GM21529 (cell line): ENCODE data around the gene PLD5.
"Not testable (repeated sequence)": the region's sequence is repeated elsewhere in the genome, so short reads cannot be mapped to it uniquely, and the experiment has no call there.

Source experiments
- ATAC-seq: cut with Tn5 transposase; IDR thresholded peaks from one replicate; pipeline ENCODE4 v1.9.1; 2021; ENCODE audit not compliant: unreplicated experiment

Gene PLD5

GRCh38 chr1:242288067-242288466, 236.4 kb downstream of the PLD5 start:
- ATAC-seq: not testable (repeated sequence)

- not testable (repeated sequence) for ATAC-seq
These were observed 241.6 kb downstream of the PLD5 start for GRCh38 chr1:242282758-242283485.

- ATAC-seq: not testable (repeated sequence)
These were observed 246.1 kb downstream of the PLD5 start for GRCh38 chr1:242278406-242278805.

DNA sequence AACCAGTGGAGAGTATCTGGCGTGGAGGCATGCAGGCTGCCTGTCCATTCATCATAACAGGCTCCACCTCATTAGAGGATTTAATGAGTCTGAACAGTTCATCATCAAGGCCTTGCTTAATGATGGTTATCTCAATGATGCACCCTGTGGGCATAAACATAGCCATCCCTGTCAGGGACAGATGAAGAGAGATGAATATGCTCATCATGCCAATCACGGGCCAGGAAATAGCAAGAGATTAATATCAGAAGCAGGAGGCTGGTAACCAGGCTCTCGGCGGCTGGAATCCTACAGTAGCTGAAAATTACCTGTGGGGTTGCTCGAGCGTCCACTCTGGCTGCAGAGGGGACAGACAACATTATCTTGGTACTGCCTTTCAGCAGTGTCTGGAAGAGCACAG, 247.7 kb downstream of the PLD5 start:
- not testable (repeated sequence) for ATAC-seq

DNA sequence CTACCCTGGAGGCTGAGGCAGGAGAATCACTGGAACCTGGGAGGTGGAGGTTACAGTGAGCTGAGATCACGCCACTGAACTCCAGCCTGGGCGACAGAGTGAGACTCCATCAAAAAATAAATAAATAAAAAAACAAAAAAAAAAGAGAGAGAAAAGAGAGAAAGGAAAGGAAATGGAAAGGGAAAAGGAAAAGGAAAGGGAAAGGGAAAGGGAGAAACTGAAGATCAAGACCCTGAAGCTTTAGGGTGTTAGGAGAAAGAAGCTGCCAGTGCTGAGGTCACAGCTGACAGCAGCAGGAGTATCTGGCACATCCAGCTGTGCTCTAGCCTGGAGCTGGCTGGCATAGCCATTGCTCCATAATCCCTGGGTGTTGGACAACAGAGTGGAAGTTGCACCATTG, 257.5 kb downstream of the PLD5 start:
- not testable (repeated sequence) for ATAC-seq

GRCh38 chr1:242264419-242264818, 260.1 kb downstream of the PLD5 start:
- ATAC-seq: not testable (repeated sequence)

- no peak for ATAC-seq
These were observed 279.2 kb downstream of the PLD5 start for GRCh38 chr1:242245255-242245654.

DNA sequence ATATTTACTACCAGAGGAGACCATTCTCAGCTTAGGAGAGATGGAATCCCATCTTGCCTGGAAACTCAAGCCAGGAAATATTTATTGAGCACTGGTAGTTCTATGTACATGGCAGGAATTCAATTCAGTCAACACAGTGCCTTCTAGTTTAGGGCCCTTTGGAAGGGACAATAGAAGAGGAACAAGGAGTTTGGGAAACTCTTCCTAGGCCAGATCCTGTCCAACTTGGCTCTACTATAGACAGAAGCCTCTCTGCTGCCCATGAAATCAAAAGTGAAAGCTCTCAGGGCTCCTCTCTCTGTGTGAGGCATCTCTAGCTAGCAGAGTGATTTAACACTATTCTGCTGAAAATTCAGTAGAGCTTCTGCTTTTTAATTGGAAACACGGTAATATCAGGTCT, 281.0 kb downstream of the PLD5 start:
- ATAC-seq: peak; percentile 92

GRCh38 chr1:242242983-242243382, 281.5 kb downstream of the PLD5 start:
- ATAC-seq: peak; percentile 24

DNA sequence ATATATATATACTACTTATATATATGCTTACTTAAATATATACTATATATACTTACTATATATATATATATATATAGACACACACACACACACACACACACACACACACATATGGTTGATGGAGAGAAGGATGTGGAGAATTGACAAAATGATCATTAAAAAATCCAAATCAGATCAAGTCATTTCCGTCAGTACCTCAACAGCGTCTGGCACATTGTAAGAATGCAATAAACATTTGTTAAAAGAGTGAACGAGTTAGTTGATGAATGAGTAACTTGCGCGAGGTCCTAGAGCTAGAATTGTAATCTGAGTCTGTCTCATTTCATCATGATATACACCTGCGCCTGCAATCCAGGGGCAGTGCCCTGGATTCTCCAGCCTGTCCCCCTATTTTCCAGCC, 282.6 kb downstream of the PLD5 start:
- no peak for ATAC-seq

- no peak for ATAC-seq
These were observed 283.8 kb downstream of the PLD5 start for GRCh38 chr1:242240691-242241090.

GRCh38 chr1:242240077-242240476, 284.4 kb downstream of the PLD5 start:
- no peak for ATAC-seq

DNA sequence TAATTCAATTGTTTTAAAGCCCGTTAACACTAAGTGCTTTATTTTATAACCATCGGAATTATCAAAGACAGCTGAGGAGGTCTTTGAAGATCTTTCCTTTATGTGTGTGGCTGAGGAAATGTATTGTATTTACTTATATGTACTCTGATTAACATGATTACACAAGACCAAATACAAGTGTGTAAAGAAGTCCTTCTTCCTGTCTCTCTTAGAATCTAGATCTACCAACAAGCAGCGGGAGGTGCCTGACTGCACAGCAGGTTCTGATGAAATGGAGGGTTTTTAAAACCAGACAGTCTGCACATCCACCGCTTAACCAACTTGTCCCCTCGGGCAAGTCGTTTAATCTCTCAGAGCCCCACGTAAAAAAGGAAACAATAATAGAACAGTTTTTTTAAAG, 285.1 kb downstream of the PLD5 start:
- ATAC-seq: no peak

- ATAC-seq: no peak
These were observed 287.4 kb downstream of the PLD5 start for GRCh38 chr1:242237051-242237450.

DNA sequence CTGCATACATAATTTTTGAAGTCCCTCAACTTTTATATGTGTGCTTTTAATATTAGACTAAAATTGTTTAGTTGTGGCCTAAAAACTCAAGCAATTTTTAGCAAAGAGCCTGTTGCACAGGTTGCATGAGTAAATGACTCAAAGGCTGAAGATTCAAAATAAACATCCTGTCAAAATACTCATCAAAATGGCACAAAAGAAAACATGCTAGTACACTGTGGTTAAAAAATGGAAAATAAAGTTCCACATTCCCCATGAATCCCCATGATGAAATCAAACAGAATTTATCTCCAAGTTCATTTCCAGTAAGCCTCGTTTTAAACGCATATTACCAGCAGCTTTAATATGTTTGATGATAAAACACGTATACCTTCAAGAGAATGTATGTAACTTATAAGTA, 295.5 kb downstream of the PLD5 start:
- no peak for ATAC-seq

DNA sequence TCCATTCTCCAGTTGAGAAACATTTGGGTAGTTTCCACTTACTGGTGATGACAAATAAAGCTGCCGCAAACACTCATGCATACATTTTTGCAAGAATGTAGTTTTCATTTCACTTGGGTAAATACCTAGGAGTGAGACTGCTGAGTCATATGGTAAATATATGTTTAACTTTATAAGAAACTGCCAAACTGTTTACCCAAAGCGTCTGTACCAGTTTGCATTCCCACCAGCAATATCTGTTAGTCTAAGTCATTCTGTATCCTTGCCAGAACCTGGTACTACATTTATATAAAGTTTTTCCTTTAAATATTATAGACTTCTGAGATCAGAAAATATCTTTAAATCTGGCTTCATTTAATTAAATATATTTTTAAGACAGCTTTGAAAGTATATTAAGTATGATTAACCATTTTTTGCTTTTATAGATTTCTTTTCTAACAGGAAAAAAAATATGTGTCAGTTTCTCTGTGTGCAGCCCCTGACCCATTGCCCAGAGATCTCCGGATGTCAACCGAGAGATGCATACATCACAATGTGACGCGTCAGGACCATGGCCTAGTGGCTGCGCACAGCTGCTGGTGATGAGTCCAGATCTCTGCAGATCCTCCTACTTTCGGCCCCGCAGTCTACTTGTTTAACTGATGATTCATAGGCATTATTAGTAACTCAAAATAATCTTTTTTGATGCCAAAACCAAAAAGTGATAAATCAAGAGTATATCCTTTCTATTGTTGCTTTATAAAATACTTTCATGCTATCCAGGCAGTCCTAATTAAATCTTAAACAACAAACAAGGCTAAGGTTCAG, 298.5 kb downstream of the PLD5 start:
- ATAC-seq: no peak

- not testable (repeated sequence) for ATAC-seq
These were observed 299.4 kb downstream of the PLD5 start for GRCh38 chr1:242224878-242225766.

DNA sequence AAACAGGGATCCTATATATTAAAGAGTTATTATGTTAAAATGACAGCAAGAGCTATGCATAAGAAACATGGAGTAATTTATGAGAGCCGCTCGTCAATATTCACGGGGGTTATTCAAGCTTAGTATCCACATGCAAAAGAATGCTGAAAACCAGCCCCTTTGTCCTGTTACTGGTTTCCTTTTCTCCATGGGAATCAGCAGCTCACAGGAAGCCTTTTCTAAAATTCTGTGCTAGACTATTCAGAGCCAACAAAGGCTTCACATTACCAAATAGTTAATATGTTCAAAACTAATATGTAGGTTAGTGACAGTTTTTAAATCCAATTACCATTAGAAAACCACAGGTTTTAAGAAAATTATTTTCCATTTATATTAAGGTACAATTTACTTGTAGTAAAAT, 300.0 kb downstream of the PLD5 start:
- ATAC-seq: no peak

DNA sequence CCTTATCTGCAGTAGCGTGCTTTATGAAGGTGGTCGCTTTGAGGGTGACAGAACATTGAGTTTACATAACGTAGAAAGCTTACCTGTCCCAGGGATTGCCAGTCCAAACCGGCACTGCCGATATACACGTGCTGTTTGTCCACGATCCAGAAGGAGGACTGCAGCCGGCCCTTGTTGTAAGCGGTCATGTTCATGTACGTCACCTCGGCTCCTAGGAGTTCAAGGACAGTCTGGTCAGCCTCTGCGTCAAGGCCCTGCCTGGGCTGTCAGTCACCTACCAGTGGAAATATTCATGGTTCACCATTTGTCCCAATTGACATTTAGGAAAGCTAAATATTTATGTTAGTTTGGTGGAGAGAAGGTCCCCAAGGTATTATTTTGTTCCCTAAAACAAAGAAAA, 304.6 kb downstream of the PLD5 start:
- ATAC-seq: no peak

DNA sequence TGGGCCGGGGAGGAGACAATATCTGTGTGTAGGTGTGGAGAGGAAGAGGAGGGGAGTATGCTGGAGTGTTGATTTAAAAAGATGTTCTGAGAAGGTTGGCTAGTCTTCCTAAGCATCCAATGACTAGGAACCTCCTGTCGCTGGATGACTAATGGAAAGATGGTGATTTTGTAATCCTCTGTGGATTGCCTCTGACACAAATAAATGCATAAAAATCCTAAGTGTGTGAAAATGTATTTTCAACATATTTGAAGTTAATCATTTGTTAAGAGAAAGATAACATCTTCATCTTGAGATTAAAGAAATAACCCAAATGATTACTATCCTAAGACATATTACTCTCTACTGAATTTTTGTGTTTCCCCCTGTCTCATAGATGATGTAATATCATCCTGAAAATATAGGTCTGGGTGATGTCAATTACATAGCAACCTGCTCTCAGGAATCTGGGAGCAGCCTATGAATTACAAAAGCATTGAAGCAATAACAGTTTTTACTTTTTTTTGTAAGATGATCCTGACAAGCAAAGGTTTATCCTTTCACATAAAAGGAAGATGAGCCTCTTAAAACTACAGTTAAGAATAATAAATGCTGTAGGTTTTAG, 305.1 kb downstream of the PLD5 start:
- no peak for ATAC-seq

- no peak for ATAC-seq
These were observed 308.1 kb downstream of the PLD5 start for GRCh38 chr1:242216368-242216767.
